OCI-LY3 (cell line): ENCODE data around the gene INO80B.

ENCODE experiments used
- H2AFZ ChIP-seq: fragments of 200-600, 300-600 bp; shearing (Covaris generic); 2 replicates; pipeline ENCODE4 v1.6.0; 2014; ENCODE audit warnings: antibody characterized with exemption, low read depth, low read length
- H3K27ac ChIP-seq: fragments of 200-600, 300-600 bp; sonication (generic); 2 replicates; pipeline ENCODE4 v1.5.1; 2014; ENCODE audit warnings: mild to moderate bottlenecking, low read length, moderate library complexity, mixed read lengths
- H3K27me3 ChIP-seq: fragments of 200-600, 300-600 bp; sonication (generic); 2 replicates; pipeline ENCODE4 v1.6.1; 2014; ENCODE audit warnings: low read depth, low read length, mixed read lengths
- H3K36me3 ChIP-seq: fragments of 200-600, 300-600 bp; sonication (generic); replicated peaks from 2 replicates; pipeline ENCODE3; 2014; ENCODE audit warnings: low read depth, low read length, mixed read lengths
- H3K4me1 ChIP-seq: fragments of 300-600, 200-600 bp; sonication (generic); 2 replicates; pipeline ENCODE4 v1.6.1; 2014; ENCODE audit warnings: low read length, mixed read lengths
- H3K4me2 ChIP-seq: fragments of 200-600, 300-600 bp; sonication (generic); 2 replicates; pipeline ENCODE4 v1.6.1; 2014; ENCODE audit warnings: low read length, mixed read lengths
- H3K4me3 ChIP-seq: fragments of 300-600, 200-600 bp; sonication (generic); 2 replicates; pipeline ENCODE4 v1.5.1; 2014; ENCODE audit warnings: antibody characterized with exemption, mild to moderate bottlenecking, low read length, moderate library complexity
- H3K79me2 ChIP-seq: fragments of 300-600, 200-600 bp; shearing (Covaris generic); 2 replicates; pipeline ENCODE4 v1.6.1; 2014; ENCODE audit warnings: mild to moderate bottlenecking, low read length, mixed read lengths
- H3K9ac ChIP-seq: fragments of 300-600, 200-600 bp; shearing (Covaris generic); 2 replicates; pipeline ENCODE4 v1.6.0; 2014; ENCODE audit warnings: mild to moderate bottlenecking, low read length, moderate library complexity
- H3K9me3 ChIP-seq: fragments of 200-600, 300-600 bp; shearing (Covaris generic); 2 replicates; pipeline ENCODE4 v1.6.1; 2014; ENCODE audit warnings: low read length, mixed read lengths; ENCODE audit not compliant: insufficient read depth
- H4K20me1 ChIP-seq: fragments of 200-600, 300-600 bp; sonication (generic); 2 replicates; pipeline ENCODE4 v1.6.1; 2016; ENCODE audit warnings: low read length, mixed read lengths; ENCODE audit not compliant: insufficient read depth
- EZH2phosphoT487 ChIP-seq: fragments of 200-600 bp; shearing (Covaris generic); IDR thresholded peaks from 2 replicates; pipeline ENCODE4 v1.6.1; 2018; ENCODE audit warnings: antibody characterized with exemption, mixed run types, low read depth
- TF ChIP-seq, protein P1 (sequence below): fragments of 200-600, 300-600 bp; sonication (generic); IDR thresholded peaks from 2 replicates; pipeline ENCODE4 v1.5.1; 2014; ENCODE audit warnings: antibody characterized with exemption, low read length, low read depth

Gene INO80B

DNA sequence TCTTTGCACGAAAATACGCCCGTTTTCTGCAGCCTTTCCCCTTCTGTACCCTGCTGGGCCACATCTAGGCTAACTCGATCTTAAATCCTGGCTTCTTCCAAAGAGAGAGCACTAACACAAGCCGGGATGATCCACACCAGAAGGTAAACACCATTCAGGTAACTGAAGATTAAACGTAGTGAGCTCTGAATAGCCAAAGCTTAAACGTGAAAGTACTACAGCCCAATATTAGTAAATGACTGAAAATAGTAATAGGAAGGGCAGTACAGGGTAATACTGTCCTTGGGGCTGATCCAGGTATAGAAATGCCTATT is 18.0 kb downstream of the INO80B start:
- peaks cover 11% of the 10 kb centered on the region for H3K4me1 ChIP-seq
- peaks cover 20% of the 10 kb centered on the region for H3K36me3 ChIP-seq
- peak overlapping the region; percentile 84 for H3K27ac ChIP-seq
- peak overlapping the region; percentile 80 for H3K4me2 ChIP-seq
- no peaks in the 10 kb centered on the region for H4K20me1 ChIP-seq
- H3K79me2 ChIP-seq: peaks cover 10% of the 10 kb centered on the region
- peak overlapping the region; percentile 81 for H3K9ac ChIP-seq
- no peak for TF ChIP-seq EZH2phosphoT487
- TF ChIP-seq, protein P1, sequence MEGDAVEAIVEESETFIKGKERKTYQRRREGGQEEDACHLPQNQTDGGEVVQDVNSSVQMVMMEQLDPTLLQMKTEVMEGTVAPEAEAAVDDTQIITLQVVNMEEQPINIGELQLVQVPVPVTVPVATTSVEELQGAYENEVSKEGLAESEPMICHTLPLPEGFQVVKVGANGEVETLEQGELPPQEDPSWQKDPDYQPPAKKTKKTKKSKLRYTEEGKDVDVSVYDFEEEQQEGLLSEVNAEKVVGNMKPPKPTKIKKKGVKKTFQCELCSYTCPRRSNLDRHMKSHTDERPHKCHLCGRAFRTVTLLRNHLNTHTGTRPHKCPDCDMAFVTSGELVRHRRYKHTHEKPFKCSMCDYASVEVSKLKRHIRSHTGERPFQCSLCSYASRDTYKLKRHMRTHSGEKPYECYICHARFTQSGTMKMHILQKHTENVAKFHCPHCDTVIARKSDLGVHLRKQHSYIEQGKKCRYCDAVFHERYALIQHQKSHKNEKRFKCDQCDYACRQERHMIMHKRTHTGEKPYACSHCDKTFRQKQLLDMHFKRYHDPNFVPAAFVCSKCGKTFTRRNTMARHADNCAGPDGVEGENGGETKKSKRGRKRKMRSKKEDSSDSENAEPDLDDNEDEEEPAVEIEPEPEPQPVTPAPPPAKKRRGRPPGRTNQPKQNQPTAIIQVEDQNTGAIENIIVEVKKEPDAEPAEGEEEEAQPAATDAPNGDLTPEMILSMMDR: no peak
- H3K4me3 ChIP-seq: peak overlapping the region; percentile 81
- no peaks in the 10 kb centered on the region for H3K27me3 ChIP-seq
- H3K9me3 ChIP-seq: no peaks in the 10 kb centered on the region
- H2AFZ ChIP-seq: peak overlapping the region; percentile 12; the same call in 1 of the 2 replicates

DNA sequence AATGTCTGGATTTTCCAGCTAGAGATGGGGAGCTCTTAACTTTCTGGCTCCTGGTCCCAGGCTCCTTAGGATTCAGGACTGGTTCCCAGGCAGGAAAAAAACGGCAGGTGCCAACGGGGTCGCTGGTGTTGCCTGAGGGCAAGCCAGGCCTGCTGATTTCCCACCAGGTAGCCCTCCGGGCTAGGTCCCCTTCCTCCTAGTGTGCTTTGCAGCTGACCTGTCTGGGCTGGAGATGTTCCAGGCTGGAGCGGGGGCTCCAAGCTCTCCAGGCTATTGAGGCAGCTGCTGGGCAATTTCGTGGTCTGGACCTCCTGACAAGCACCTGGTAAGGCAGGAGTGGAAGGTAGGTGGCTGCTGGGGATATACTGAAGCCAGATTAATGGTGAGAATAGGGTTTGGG is 19.6 kb downstream of the INO80B start:
- Histone ChIP-seq H3K4me3 (no peak overlapping the region), H3K36me3 (peaks cover 20% of the 10 kb centered on the region), H3K9ac (no peak overlapping the region), H2AFZ (no peak overlapping the region), H3K27ac (no peak overlapping the region), H4K20me1 (no peaks in the 10 kb centered on the region), H3K9me3 (no peaks in the 10 kb centered on the region), H3K4me2 (no peak overlapping the region), H3K27me3 (no peaks in the 10 kb centered on the region), H3K79me2 (peaks cover 10% of the 10 kb centered on the region), H3K4me1 (peaks cover 11% of the 10 kb centered on the region)
- TF ChIP-seq EZH2phosphoT487: no peak
- TF ChIP-seq, protein P1: no peak

DNA sequence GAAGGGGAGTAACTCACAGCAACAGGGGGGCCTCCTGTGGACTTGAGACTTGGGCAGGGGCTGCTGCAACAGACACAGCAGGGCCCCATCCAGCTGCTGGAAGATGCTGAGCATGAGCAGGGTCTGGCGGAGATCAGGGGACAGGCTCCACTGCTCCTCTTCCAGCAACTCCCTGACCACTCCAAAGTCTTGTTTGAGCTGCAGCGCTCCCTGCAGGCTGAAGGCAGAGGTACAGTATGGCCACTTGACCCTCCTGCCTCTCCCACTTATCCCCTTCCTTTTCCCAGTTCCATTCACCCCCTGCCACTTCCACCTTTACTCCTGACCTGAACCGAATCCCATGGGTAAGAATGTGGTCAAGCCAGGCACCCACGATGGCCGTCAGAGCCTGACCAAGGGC is 20.0 kb downstream of the INO80B start:
- H3K4me2 ChIP-seq: no peak overlapping the region
- H3K4me3 ChIP-seq: no peak overlapping the region
- H3K9me3 ChIP-seq: no peaks in the 10 kb centered on the region
- H3K27ac ChIP-seq: no peak overlapping the region
- no peak for TF ChIP-seq EZH2phosphoT487
- TF ChIP-seq, protein P1: peak; percentile 31
- H4K20me1 ChIP-seq: no peaks in the 10 kb centered on the region
- H3K27me3 ChIP-seq: no peaks in the 10 kb centered on the region
- H2AFZ ChIP-seq: no peak overlapping the region
- H3K79me2 ChIP-seq: peaks cover 10% of the 10 kb centered on the region
- peaks cover 20% of the 10 kb centered on the region for H3K36me3 ChIP-seq
- no peak overlapping the region for H3K9ac ChIP-seq
- H3K4me1 ChIP-seq: peaks cover 11% of the 10 kb centered on the region

DNA sequence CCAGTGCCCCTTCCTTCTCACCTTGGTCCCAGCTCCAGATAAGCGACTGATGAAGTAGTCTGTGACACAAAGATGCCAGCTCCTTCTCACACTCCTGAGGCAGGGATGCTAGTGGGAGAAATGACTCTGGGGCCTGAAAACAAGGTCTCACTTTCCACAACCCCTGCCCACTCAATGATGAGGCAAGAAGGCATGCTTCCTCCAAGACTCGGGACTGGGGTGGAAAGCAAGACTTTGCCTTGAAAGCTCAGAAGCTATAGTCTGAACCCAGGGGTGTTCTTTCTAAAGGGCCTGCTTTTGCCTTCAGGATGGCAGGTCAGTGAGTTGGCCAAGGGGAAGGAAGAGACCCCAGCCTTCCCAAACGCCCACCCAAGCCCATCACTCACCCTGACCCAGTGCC is 26.5 kb downstream of the INO80B start:
- TF ChIP-seq, protein P1: no peak
- no peak for TF ChIP-seq EZH2phosphoT487
- no peaks in the 10 kb centered on the region for H3K27me3 ChIP-seq
- no peak overlapping the region for H2AFZ ChIP-seq
- peaks cover 22% of the 10 kb centered on the region for H3K79me2 ChIP-seq
- peaks cover 7% of the 10 kb centered on the region for H3K36me3 ChIP-seq
- H3K27ac ChIP-seq: no peak overlapping the region
- peak overlapping the region; percentile 92 for H3K4me2 ChIP-seq
- H3K4me1 ChIP-seq: peaks cover 8% of the 10 kb centered on the region
- peak overlapping the region; percentile 80 for H3K9ac ChIP-seq
- H3K9me3 ChIP-seq: no peaks in the 10 kb centered on the region
- H4K20me1 ChIP-seq: no peaks in the 10 kb centered on the region
- H3K4me3 ChIP-seq: peak overlapping the region; percentile 99
